CD4-positive, alpha-beta T cell (primary cell): ENCODE data around the gene DRAP1. TPM values are rescaled to one million over a fixed set of nuclear protein-coding genes. Genes with fewer than 3 reads are reported as not detected.

Experiments
- ATAC-seq: fragments of 200-7000 bp; cut with Tn5 transposase; one replicate; pipeline ENCODE4 v1.10.0; 2022; ENCODE audit warnings: mild to moderate bottlenecking; ENCODE audit not compliant: poor library complexity
- CTCF ChIA-PET: fragments of 350-600 bp; sonication (Branson Sonifier 250); formaldehyde crosslinking; loops from one replicate; lab custom pipeline; 2021; ENCODE audit warnings: antibody characterized with exemption, inconsistent platforms; lab: Charles Lee
- POLR2A ChIA-PET: fragments of 350-600 bp; sonication (Branson Sonifier 250); formaldehyde crosslinking; loops from one replicate; lab custom pipeline; 2021; ENCODE audit warnings: antibody characterized with exemption, inconsistent platforms; lab: Charles Lee
- DNase-seq, 14 experiments: peaks; one replicate each; pipeline ENCODE4 v3.0.0-alpha.2; 2013 to 2020; ENCODE audit warnings: mixed read lengths in 2 of 14
- H3K27ac ChIP-seq, 2 donors: one replicate each; pipeline versions ENCODE4 v1.5.1 to v1.7.0; 2013; ENCODE audit warnings: low read length in 2 of 2, low read depth in 1 of 2, mild to moderate bottlenecking in 1 of 2
- H3K27me3 ChIP-seq, 2 experiments: 1 replicate in 1 of 2; 2 replicates in 1 of 2; pipeline versions ENCODE4 v1.6.1 to v1.7.0; 2013; ENCODE audit warnings: low read length in 2 of 2, control low read depth in 1 of 2, mild to moderate bottlenecking in 1 of 2, moderate library complexity in 1 of 2; ENCODE audit not compliant: insufficient read depth in 2 of 2, control insufficient read depth in 1 of 2
- H3K36me3 ChIP-seq: one replicate; pipeline ENCODE4 v1.6.1; 2013; ENCODE audit warnings: low read length, control low read depth; ENCODE audit not compliant: insufficient read depth
- H3K4me1 ChIP-seq: one replicate; pipeline ENCODE4 v1.6.1; 2013; ENCODE audit warnings: low read length, control low read depth; ENCODE audit not compliant: insufficient read depth
- H3K4me3 ChIP-seq: one replicate; pipeline ENCODE4 v1.5.1; 2013; ENCODE audit warnings: mild to moderate bottlenecking, low read length, moderate library complexity
- H3K9me3 ChIP-seq, 2 experiments: 1 replicate in 1 of 2; 2 replicates in 1 of 2; pipeline versions ENCODE4 v1.6.1 to v1.7.0; 2013; ENCODE audit warnings: low read length in 2 of 2, mild to moderate bottlenecking in 2 of 2, control low read depth in 1 of 2, moderate library complexity in 1 of 2; ENCODE audit not compliant: control insufficient read depth in 1 of 2, insufficient read depth in 1 of 2
- H3K27ac Mint-ChIP-seq: one replicate; pipeline ENCODE4 v1.8.0; 2020; ENCODE audit warnings: mixed read lengths
- H3K27me3 Mint-ChIP-seq: one replicate; pipeline ENCODE4 v1.8.0; 2021; ENCODE audit warnings: mixed read lengths
- H3K36me3 Mint-ChIP-seq: one replicate; pipeline ENCODE4 v1.8.0; 2021; ENCODE audit warnings: low read depth, mixed read lengths
- H3K4me1 Mint-ChIP-seq: one replicate; pipeline ENCODE4 v1.8.0; 2021; ENCODE audit warnings: low read depth, mixed read lengths
- H3K4me3 Mint-ChIP-seq: one replicate; pipeline ENCODE4 v1.8.0; 2020; ENCODE audit warnings: mild to moderate bottlenecking, mixed read lengths
- H3K9me3 Mint-ChIP-seq: one replicate; pipeline ENCODE4 v1.8.0; 2020; ENCODE audit warnings: mixed read lengths
- CTCF ChIP-seq: fragments of 200-600 bp; IDR thresholded peaks from one replicate; pipeline ENCODE4 v1.8.0; 2022; ENCODE audit warnings: antibody characterized with exemption, mild to moderate bottlenecking
- intact Hi-C, 2 experiments: fragments of 100-400 bp; cut with DNase I in 1 of 2; cut with micrococcal nuclease in 1 of 2; formaldehyde crosslinking; loops; one replicate each; pipeline versions ENCODE4 v1.15.1 to v1.9.0; 2023 to 2025; cut with DNase I, micrococcal nuclease
- total RNA-seq, 174 experiments: library from RNA in 2 of 174; stranded (reverse) in 2 of 174; gene quantifications; one replicate each; pipeline ENCODE4 v1.2.3 and lab custom pipeline; 2021 to 2026

DRAP1 gene
- total RNA-seq, 2 experiments from 2014 or later = 58.6 to 59.1 TPM

GRCh38 chr11:65968600-65969482 lies 49.6 kb downstream of the DRAP1 start:
- no peaks in the 10 kb centered on the region for H3K27me3 Mint-ChIP-seq
- no peak overlapping the region for H3K27ac Mint-ChIP-seq
- CTCF ChIA-PET = no interaction called here
- H3K9me3 Mint-ChIP-seq = no peaks in the 10 kb centered on the region
- peaks cover 5% of the 10 kb centered on the region for H3K4me1 ChIP-seq
- no peak overlapping the region for H3K4me3 Mint-ChIP-seq
- H3K4me1 Mint-ChIP-seq = peaks cover 9% of the 10 kb centered on the region
- peaks cover 91% of the 10 kb centered on the region for H3K36me3 Mint-ChIP-seq
- no peaks in the 10 kb centered on the region for H3K9me3 ChIP-seq
- POLR2A ChIA-PET = no interaction called here
- H3K27me3 ChIP-seq = no peaks in the 10 kb centered on the region
- DNase-seq (no peak), ATAC-seq (no peak)
- H3K4me3 ChIP-seq = no peak overlapping the region
- peaks cover 85% of the 10 kb centered on the region for H3K36me3 ChIP-seq
- TF ChIP-seq CTCF = no peak
- H3K27ac ChIP-seq = no peak overlapping the region
- intact Hi-C loops = no loop called here

Other genes starting within 250 kb of the DRAP1 start
- 10 to 100 TPM; 90.9 to 99.6 TPM for gene KAT5, start 207.2 kb upstream of the DRAP1 start, total RNA-seq
- gene RNASEH2C, start 198.6 kb upstream of the DRAP1 start, total RNA-seq = 10 to 100 TPM; 25.3 to 25.9 TPM
- gene AP5B1, start 138.4 kb upstream of the DRAP1 start, total RNA-seq = 10 to 100 TPM; 12.7 to 12.8 TPM
- gene OVOL1, start 132.4 kb upstream of the DRAP1 start, total RNA-seq = under 1 TPM; 0.20 to 0.52 TPM
- gene SNX32, start 85.5 kb upstream of the DRAP1 start, total RNA-seq = under 1 TPM; 0.33 to 0.61 TPM
- gene CFL1, start 61.2 kb upstream of the DRAP1 start, total RNA-seq = 100 to 1,000 TPM; 322 to 331 TPM
- 10 to 100 TPM; 37.7 to 39.2 TPM for gene MUS81, start 59.0 kb upstream of the DRAP1 start, total RNA-seq
- gene EFEMP2, start 46.6 kb upstream of the DRAP1 start, total RNA-seq = 1 to 10 TPM; 5.2 to 5.9 TPM
- 10 to 100 TPM; 20.6 to 21.6 TPM for gene CTSW, start 39.6 kb upstream of the DRAP1 start, total RNA-seq
- gene FIBP, start 31.0 kb upstream of the DRAP1 start, total RNA-seq = 10 to 100 TPM; 19.1 to 19.9 TPM
- gene CCDC85B, start 28.8 kb upstream of the DRAP1 start, total RNA-seq = 10 to 100 TPM; 23.1 to 25.8 TPM
- 1 to 10 TPM; 1.8 to 2.2 TPM for gene FOSL1, start 19.0 kb upstream of the DRAP1 start, total RNA-seq
- gene C11orf68, start 364 bp upstream of the DRAP1 start, total RNA-seq = 10 to 100 TPM; 13.7 to 13.8 TPM
- gene TSGA10IP, start 26.1 kb downstream of the DRAP1 start, total RNA-seq = not detected
- 10 to 100 TPM; 78.6 to 80.2 TPM for gene SART1, start 42.3 kb downstream of the DRAP1 start, total RNA-seq
- gene EIF1AD, start 82.7 kb downstream of the DRAP1 start, total RNA-seq = 10 to 100 TPM; 88.2 to 94.1 TPM
- gene BANF1, start 83.1 kb downstream of the DRAP1 start, total RNA-seq = 10 to 100 TPM; 21.3 to 22.3 TPM
- gene CST6, start 92.6 kb downstream of the DRAP1 start, total RNA-seq = not detected
- not detected for gene CATSPER1, start 107.1 kb downstream of the DRAP1 start, total RNA-seq
- gene GAL3ST3, start 129.7 kb downstream of the DRAP1 start, total RNA-seq = not detected
- 100 to 1,000 TPM; 182 to 196 TPM for gene SF3B2, start 132.9 kb downstream of the DRAP1 start, total RNA-seq
- 100 to 1,000 TPM; 179 to 183 TPM for gene PACS1, start 150.8 kb downstream of the DRAP1 start, total RNA-seq